H9 (cell line): ENCODE data around the gene BHLHA15. TPM values are rescaled to one million over a fixed set of nuclear protein-coding genes. Genes with fewer than 3 reads are reported as not detected.

Source experiments
- DNase-seq: peaks from one replicate; pipeline ENCODE4 v3.0.0-alpha.2; 2017
- H2AFZ ChIP-seq: one replicate; pipeline ENCODE4 v1.6.1; 2013; ENCODE audit warnings: mild to moderate bottlenecking, low read length, control low read depth, moderate library complexity
- H2AK5ac ChIP-seq: 2 replicates; pipeline ENCODE4 v1.6.1; 2013; ENCODE audit warnings: low read length, control low read depth, mixed read lengths; ENCODE audit not compliant: insufficient read length
- H2BK120ac ChIP-seq: one replicate; pipeline ENCODE4 v1.6.1; 2013; ENCODE audit warnings: low read depth, mild to moderate bottlenecking, low read length, control low read depth, inconsistent platforms; ENCODE audit not compliant: poor library complexity, severe bottlenecking
- H2BK12ac ChIP-seq: 2 replicates; pipeline ENCODE4 v1.6.1; 2013; ENCODE audit warnings: low read length, control low read depth, mixed read lengths, low read depth; ENCODE audit not compliant: insufficient read length
- H2BK15ac ChIP-seq: 2 replicates; pipeline ENCODE4 v1.6.1; 2013; ENCODE audit warnings: low read depth, low read length, control low read depth
- H2BK20ac ChIP-seq: one replicate; pipeline ENCODE4 v1.6.1; 2013; ENCODE audit warnings: low read depth, mild to moderate bottlenecking, low read length, control low read depth, inconsistent platforms; ENCODE audit not compliant: poor library complexity, severe bottlenecking
- H2BK5ac ChIP-seq: 2 replicates; pipeline ENCODE4 v1.6.1; 2013; ENCODE audit warnings: low read length, control low read depth, mixed read lengths; ENCODE audit not compliant: insufficient read length
- H3K14ac ChIP-seq: 2 replicates; pipeline ENCODE4 v1.6.1; 2013; ENCODE audit warnings: low read length, control low read depth; ENCODE audit not compliant: insufficient read depth
- H3K18ac ChIP-seq: 2 replicates; pipeline ENCODE4 v1.6.1; 2013; ENCODE audit warnings: low read depth, mild to moderate bottlenecking, mixed read lengths, low read length, control low read depth; ENCODE audit not compliant: insufficient read length
- H3K23ac ChIP-seq: 2 replicates; pipeline ENCODE4 v1.6.1; 2013; ENCODE audit warnings: low read length, control low read depth, mixed read lengths, low read depth; ENCODE audit not compliant: insufficient read length
- H3K23me2 ChIP-seq: 2 replicates; pipeline ENCODE4 v1.6.1; 2013; ENCODE audit warnings: low read depth, mild to moderate bottlenecking, mixed read lengths, low read length, control low read depth; ENCODE audit not compliant: insufficient read length, poor library complexity, severe bottlenecking
- H3K27ac ChIP-seq: 2 replicates; pipeline ENCODE4 v1.5.1; 2013; ENCODE audit warnings: low read length, control low read depth, mixed read lengths, low read depth; ENCODE audit not compliant: insufficient read length
- H3K27me3 ChIP-seq: 2 replicates; pipeline ENCODE4 v1.6.1; 2013; ENCODE audit warnings: low read length, control low read depth, inconsistent platforms; ENCODE audit not compliant: insufficient read depth
- H3K4ac ChIP-seq: 2 replicates; pipeline ENCODE4 v1.6.1; 2013; ENCODE audit warnings: low read depth, mild to moderate bottlenecking, control low read depth, inconsistent platforms, low read length, moderate library complexity
- H3K4me1 ChIP-seq: 2 replicates; pipeline ENCODE4 v1.6.1; 2013; ENCODE audit warnings: low read length, control low read depth, inconsistent platforms; ENCODE audit not compliant: insufficient read depth
- H3K4me2 ChIP-seq: 2 replicates; pipeline ENCODE4 v1.6.1; 2013; ENCODE audit warnings: low read length, control low read depth, mixed read lengths; ENCODE audit not compliant: insufficient read length, insufficient read depth
- H3K56ac ChIP-seq: 2 replicates; pipeline ENCODE4 v1.6.1; 2013; ENCODE audit warnings: low read depth, mild to moderate bottlenecking, mixed read lengths, low read length, control low read depth; ENCODE audit not compliant: insufficient read length
- H3K79me1 ChIP-seq: 2 replicates; pipeline ENCODE4 v1.6.1; 2013; ENCODE audit warnings: low read depth, mild to moderate bottlenecking, moderate library complexity, low read length, control low read depth, inconsistent platforms; ENCODE audit not compliant: insufficient read depth, poor library complexity, severe bottlenecking
- H3K79me2 ChIP-seq: 2 replicates; pipeline ENCODE4 v1.6.1; 2013; ENCODE audit warnings: low read length, control low read depth, inconsistent platforms; ENCODE audit not compliant: insufficient read depth
- H3K9ac ChIP-seq: 2 replicates; pipeline ENCODE4 v1.6.1; 2013; ENCODE audit warnings: low read length, control low read depth, mixed read lengths; ENCODE audit not compliant: insufficient read length; ENCODE audit errors: extremely low read depth
- H3K9me3 ChIP-seq: one replicate; pipeline ENCODE4 v1.6.1; 2013; ENCODE audit warnings: low read depth, low read length, inconsistent platforms; ENCODE audit not compliant: control insufficient read depth
- H3T11ph ChIP-seq: one replicate; pipeline ENCODE4 v1.6.1; 2013; ENCODE audit warnings: mild to moderate bottlenecking, low read length, control low read depth, inconsistent platforms
- H4K20me1 ChIP-seq: one replicate; pipeline ENCODE4 v1.6.1; 2013; ENCODE audit not compliant: control insufficient read depth, insufficient read length, insufficient read depth
- H4K5ac ChIP-seq: 2 replicates; pipeline ENCODE4 v1.6.1; 2013; ENCODE audit warnings: low read depth, mild to moderate bottlenecking, mixed read lengths, low read length, control low read depth; ENCODE audit not compliant: insufficient read length
- H4K8ac ChIP-seq: replicated peaks from 2 replicates; pipeline ENCODE4 v1.6.1; 2013; ENCODE audit warnings: low read length, control low read depth, mixed read lengths, low read depth; ENCODE audit not compliant: insufficient read length
- H4K91ac ChIP-seq: 2 replicates; pipeline ENCODE4 v1.6.1; 2013; ENCODE audit warnings: low read depth, mild to moderate bottlenecking, moderate library complexity, mixed read lengths, low read length, control low read depth; ENCODE audit not compliant: insufficient read length
- H3K27ac Mint-ChIP-seq, 3 experiments: 2 replicates in 2 of 3; 3 replicates in 1 of 3; pipeline ENCODE4 v1.8.0; 2020 to 2021; ENCODE audit warnings: mixed read lengths in 3 of 3, mild to moderate bottlenecking in 1 of 3, moderate library complexity in 1 of 3
- H3K27me3 Mint-ChIP-seq: 2 replicates; pipeline ENCODE4 v1.8.0; 2021; ENCODE audit warnings: low read depth, mild to moderate bottlenecking, moderate library complexity, mixed read lengths
- H3K36me3 Mint-ChIP-seq, 3 experiments: 2 replicates in 2 of 3; 3 replicates in 1 of 3; pipeline ENCODE4 v1.8.0; 2020 to 2021; ENCODE audit warnings: low read depth in 3 of 3, mixed read lengths in 3 of 3; ENCODE audit not compliant: insufficient read depth in 1 of 3
- H3K4me1 Mint-ChIP-seq, 2 experiments: 2 replicates each; pipeline ENCODE4 v1.8.0; 2020; ENCODE audit warnings: mixed read lengths in 2 of 2
- H3K4me3 Mint-ChIP-seq, 2 experiments: 2 replicates in 1 of 2; 3 replicates in 1 of 2; pipeline ENCODE4 v1.8.0; 2020 to 2021; ENCODE audit warnings: mild to moderate bottlenecking in 2 of 2, mixed read lengths in 2 of 2, moderate library complexity in 1 of 2
- H3K9me3 Mint-ChIP-seq, 2 experiments: 2 replicates in 1 of 2; 3 replicates in 1 of 2; pipeline ENCODE4 v1.8.0; 2020; ENCODE audit warnings: mild to moderate bottlenecking in 2 of 2, mixed read lengths in 2 of 2, moderate library complexity in 1 of 2
- WGBS: extraction: QIAGEN DNeasy Blood & Tissue Kit; methylation state at CpG from one replicate; pipeline ENCODE4 v1.1.7; 2013; ENCODE audit warnings: missing lambda C conversion rate, low lambda C conversion rate, mixed read lengths; ENCODE audit not compliant: insufficient read length; ENCODE audit errors: extremely low coverage; 5-methylcytosine and 5-hydroxymethylcytosine counted together
- total RNA-seq: library from RNA; stranded (reverse); gene quantifications from 2 replicates; pipeline ENCODE4 v1.2.1, GENCODE V29; 2021
- TF ChIP-seq, protein P1 (sequence below): fragments of 200-600 bp; sonication (generic); conservative IDR thresholded peaks from 3 replicates; pipeline ENCODE4 v1.8.0; 2021; ENCODE audit warnings: antibody characterized with exemption, mild to moderate bottlenecking

The BHLHA15 gene
- total RNA-seq, 1 experiment from 2014 or later, result 1.4 TPM

DNA sequence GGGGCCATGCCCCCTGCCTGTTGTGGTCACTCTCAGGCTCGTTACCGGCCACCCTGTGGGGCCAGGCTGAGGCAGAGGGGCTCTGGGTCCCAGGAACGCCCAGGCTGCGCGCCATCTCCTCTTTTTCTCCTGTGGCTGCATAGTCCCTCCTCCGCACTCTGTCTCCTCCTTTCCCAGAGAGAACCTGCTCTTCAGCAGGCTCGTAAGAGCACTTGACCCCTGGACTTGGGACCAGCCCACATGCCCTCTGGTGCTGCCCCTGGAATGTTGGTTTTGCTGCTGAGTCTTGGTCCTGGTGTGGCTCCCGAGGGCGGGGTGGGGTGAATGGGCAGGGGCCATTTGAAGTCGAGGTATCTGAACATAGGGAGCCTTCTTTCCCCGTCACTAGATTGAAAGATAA, 6.6 kb upstream of the BHLHA15 start:
- peaks cover 12 to 30% (median 30%) of the 10 kb centered on the region in 3 experiments; a peak in 6 of 7 replicates for H3K36me3 Mint-ChIP-seq

More for the DNA sequence above, 6.6 kb upstream of the BHLHA15 start:
- no peak overlapping the region for H2BK120ac ChIP-seq
- no peak overlapping the region for H4K8ac ChIP-seq
- H3K27ac ChIP-seq, result no peak overlapping the region
- H3K9ac ChIP-seq, result no peak overlapping the region
- H3K23me2 ChIP-seq, result no peaks in the 10 kb centered on the region
- no peaks in the 10 kb centered on the region for H3K9me3 Mint-ChIP-seq
- no peak overlapping the region for H3K18ac ChIP-seq
- H3K79me2 ChIP-seq, result 0 out of 2 replicates have a peak, but pooled peaks cover 3% of the 10 kb centered on the region
- no peak overlapping the region for H3K14ac ChIP-seq
- H2BK5ac ChIP-seq, result no peak overlapping the region
- H3T11ph ChIP-seq, result no peak overlapping the region
- no peak overlapping the region for H2BK12ac ChIP-seq
- H4K20me1 ChIP-seq, result no peaks in the 10 kb centered on the region
- no peaks in the 10 kb centered on the region for H3K9me3 ChIP-seq
- no peaks in the 10 kb centered on the region for H3K27me3 Mint-ChIP-seq
- H2AK5ac ChIP-seq, result no peak overlapping the region
- H3K4me3 Mint-ChIP-seq, result no peak overlapping the region
- no peak overlapping the region for H3K4me2 ChIP-seq
- no peak for DNase-seq
- TF ChIP-seq, protein P1, sequence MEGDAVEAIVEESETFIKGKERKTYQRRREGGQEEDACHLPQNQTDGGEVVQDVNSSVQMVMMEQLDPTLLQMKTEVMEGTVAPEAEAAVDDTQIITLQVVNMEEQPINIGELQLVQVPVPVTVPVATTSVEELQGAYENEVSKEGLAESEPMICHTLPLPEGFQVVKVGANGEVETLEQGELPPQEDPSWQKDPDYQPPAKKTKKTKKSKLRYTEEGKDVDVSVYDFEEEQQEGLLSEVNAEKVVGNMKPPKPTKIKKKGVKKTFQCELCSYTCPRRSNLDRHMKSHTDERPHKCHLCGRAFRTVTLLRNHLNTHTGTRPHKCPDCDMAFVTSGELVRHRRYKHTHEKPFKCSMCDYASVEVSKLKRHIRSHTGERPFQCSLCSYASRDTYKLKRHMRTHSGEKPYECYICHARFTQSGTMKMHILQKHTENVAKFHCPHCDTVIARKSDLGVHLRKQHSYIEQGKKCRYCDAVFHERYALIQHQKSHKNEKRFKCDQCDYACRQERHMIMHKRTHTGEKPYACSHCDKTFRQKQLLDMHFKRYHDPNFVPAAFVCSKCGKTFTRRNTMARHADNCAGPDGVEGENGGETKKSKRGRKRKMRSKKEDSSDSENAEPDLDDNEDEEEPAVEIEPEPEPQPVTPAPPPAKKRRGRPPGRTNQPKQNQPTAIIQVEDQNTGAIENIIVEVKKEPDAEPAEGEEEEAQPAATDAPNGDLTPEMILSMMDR, result no peak
- H2BK15ac ChIP-seq, result no peak overlapping the region
- H3K23ac ChIP-seq, result no peak overlapping the region
- no peak overlapping the region for H3K4ac ChIP-seq
- no peaks in the 10 kb centered on the region for H3K27me3 ChIP-seq
- no peak overlapping the region for H3K56ac ChIP-seq
- H4K91ac ChIP-seq, result no peak overlapping the region
- 0 out of 4 replicates have a peak, but pooled peaks cover 0 to 1% of the 10 kb centered on the region in 2 experiments for H3K4me1 Mint-ChIP-seq
- H2BK20ac ChIP-seq, result no peak overlapping the region
- H3K27ac Mint-ChIP-seq, result peak overlapping the region in 1 of 3 experiments; percentile 44; a peak in 1 of 7 replicates
- no peak overlapping the region for H2AFZ ChIP-seq
- H4K5ac ChIP-seq, result no peak overlapping the region
- no CpG with 5 or more reads among the region's 11 CpGs for WGBS
- H3K79me1 ChIP-seq, result no peaks in the 10 kb centered on the region
- H3K4me1 ChIP-seq, result no peaks in the 10 kb centered on the region
